ENCODE results near the gene CXCL1.

The CXCL1 gene

DNA sequence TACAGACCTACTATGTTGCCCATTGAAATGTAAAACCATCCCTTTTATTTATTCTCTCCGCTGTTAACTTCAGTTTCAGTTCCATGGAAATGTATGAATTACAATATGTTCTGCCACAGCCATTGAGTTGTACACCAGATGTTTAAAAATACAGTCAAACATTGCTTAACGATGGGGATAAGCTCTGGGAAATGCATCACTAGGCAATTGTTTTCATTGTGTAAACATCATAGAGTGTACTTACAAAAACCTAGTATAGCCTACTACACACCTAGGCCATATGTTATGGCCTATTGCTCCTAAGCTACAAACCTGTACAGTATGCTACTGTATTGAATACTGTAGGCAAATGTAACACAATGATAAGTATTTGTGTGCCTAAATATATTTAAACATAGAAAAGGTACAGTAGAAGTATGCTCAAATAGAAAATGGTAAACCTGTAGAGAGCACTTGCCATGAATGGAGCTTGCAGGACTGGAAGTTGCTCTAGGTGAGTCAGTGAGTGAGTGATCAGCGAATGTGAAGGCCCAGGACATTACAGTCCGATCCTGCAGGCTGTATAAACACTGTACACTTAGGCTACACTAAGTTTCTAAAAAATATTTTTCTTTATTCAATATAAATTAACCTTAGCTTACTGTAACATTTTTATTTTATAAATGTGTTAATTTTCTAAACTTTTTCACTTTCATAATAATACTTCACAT is 18.8 kb upstream of the CXCL1 start:
- no peak for DNase-seq (ENCODE audit: low read depth)
- TF ChIP-seq, protein P1, sequence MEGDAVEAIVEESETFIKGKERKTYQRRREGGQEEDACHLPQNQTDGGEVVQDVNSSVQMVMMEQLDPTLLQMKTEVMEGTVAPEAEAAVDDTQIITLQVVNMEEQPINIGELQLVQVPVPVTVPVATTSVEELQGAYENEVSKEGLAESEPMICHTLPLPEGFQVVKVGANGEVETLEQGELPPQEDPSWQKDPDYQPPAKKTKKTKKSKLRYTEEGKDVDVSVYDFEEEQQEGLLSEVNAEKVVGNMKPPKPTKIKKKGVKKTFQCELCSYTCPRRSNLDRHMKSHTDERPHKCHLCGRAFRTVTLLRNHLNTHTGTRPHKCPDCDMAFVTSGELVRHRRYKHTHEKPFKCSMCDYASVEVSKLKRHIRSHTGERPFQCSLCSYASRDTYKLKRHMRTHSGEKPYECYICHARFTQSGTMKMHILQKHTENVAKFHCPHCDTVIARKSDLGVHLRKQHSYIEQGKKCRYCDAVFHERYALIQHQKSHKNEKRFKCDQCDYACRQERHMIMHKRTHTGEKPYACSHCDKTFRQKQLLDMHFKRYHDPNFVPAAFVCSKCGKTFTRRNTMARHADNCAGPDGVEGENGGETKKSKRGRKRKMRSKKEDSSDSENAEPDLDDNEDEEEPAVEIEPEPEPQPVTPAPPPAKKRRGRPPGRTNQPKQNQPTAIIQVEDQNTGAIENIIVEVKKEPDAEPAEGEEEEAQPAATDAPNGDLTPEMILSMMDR (conservative IDR thresholded peaks at IDR 0.05; ENCODE audit: control insufficient read depth, insufficient read depth, low read depth, low read length), result no peak

DNA sequence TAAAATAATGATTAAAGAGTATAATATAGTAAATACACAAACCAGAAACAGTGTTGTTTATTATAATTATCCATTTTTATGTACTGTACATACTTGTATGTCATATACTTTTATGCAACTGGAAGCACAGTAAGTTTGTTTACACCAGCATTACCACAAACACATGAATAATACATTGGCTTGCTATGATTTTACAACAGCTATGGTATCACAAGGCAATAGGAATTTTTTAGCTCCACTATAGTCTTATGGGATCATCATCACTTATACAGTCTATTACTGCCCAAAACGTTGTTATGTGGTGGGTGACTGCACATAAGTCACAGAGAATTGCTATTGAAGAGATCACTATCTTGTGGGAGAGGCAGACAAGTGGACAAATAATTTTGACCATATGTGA is 17.9 kb upstream of the CXCL1 start:
- TF ChIP-seq, protein P1 (conservative IDR thresholded peaks at IDR 0.05; ENCODE audit: control insufficient read depth, insufficient read depth, low read depth, low read length), result no peak
- DNase-seq (ENCODE audit: low read depth), result no peak
- no peak overlapping the region for H3K4me3 ChIP-seq (ENCODE audit: control insufficient read depth, low read depth, low read length)

More for the DNA sequence above, 18.8 kb upstream of the CXCL1 start:
- H3K4me3 ChIP-seq (ENCODE audit: control insufficient read depth, low read depth, low read length), result no peak overlapping the region

DNA sequence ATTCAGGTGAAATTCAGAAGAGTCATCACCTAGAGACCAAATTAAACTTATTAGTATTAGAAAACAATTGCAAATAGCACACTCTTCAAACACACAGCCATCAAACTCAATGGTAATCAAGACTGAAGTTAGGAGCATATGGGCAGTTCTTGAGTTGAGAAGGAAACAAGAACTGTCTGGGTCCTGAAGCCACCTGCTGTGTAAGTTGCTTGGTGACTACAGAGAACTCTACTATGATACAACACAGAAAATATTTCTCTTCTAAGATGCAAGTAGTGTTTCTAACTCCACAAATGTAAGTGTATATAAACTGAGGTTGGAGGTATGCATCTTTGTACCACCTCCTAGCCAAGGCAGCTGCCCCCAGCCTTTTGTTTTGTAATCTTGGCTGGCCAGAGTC is 16.4 kb upstream of the CXCL1 start:
- no peak for DNase-seq (ENCODE audit: low read depth)
- TF ChIP-seq, protein P1 (conservative IDR thresholded peaks at IDR 0.05; ENCODE audit: control insufficient read depth, insufficient read depth, low read depth, low read length), result no peak
- H3K4me3 ChIP-seq (ENCODE audit: control insufficient read depth, low read depth, low read length), result no peak overlapping the region

DNA sequence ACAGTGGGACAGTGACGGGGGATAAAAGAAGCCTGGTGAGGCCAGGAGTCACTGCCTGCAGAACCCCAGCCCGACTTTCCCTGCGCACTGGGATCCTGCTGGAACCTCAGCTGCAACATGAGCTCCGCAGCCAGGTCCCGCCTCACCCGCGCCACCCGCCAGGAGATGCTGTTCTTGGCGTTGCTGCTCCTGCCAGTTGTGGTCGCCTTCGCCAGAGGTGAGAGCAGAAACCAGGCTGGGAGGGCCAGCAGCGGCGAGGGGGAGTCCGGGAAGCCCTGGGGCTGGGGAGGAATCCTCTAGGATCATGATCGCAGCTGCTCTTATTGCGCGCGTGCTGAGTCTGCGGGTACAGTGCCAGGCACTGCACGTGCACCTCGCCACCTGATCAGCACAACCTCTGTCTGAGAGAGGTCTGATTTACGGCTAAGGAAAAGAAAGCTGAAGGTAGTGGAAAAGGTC is 15.9 kb upstream of the CXCL1 start, which contains the start of gene PF4V1:
Gene PF4V1, plus strand, starts transcription at position 51 of the 459 bp plus-strand sequence. Its CDS starts 67 bp downstream, at position 118.
- DNase-seq (ENCODE audit: low read depth), result peak; percentile 43
- TF ChIP-seq, protein P1 (conservative IDR thresholded peaks at IDR 0.05; ENCODE audit: control insufficient read depth, insufficient read depth, low read depth, low read length), result peak; percentile 35
- H3K4me3 ChIP-seq (ENCODE audit: control insufficient read depth, low read depth, low read length), result peak within 1 kb of the TSS; percentile 18

DNA sequence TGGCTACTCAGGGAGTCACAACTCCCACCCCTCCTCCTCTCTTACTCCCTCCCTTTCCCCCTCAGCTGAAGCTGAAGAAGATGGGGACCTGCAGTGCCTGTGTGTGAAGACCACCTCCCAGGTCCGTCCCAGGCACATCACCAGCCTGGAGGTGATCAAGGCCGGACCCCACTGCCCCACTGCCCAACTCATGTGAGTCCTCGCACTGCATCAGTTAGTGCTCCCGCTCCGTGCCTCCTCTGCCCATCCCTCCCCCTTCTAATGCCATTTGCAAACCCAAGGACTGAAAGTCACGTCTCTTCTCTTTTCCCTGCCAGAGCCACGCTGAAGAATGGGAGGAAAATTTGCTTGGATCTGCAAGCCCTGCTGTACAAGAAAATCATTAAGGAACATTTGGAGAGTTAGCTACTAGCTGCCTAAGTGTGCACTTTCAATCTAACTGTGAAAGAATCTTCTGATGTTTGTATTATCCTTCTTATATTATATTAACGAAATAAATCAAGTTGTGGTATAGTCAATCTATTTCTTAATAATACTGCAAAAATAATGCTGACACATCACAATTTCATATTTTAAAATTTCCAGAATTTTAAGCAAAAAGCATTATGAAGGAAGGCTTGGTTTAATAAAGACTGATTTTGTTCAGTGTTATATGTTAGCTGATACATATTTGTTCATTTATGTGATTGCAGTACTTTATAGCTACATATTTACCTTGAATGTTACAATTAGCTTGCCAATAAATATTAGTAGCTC is 15.3 kb upstream of the CXCL1 start:
- no peak overlapping the region for H3K4me3 ChIP-seq (ENCODE audit: control insufficient read depth, low read depth, low read length)
- DNase-seq (ENCODE audit: low read depth), result no peak
- TF ChIP-seq, protein P1 (conservative IDR thresholded peaks at IDR 0.05; ENCODE audit: control insufficient read depth, insufficient read depth, low read depth, low read length), result no peak

DNA sequence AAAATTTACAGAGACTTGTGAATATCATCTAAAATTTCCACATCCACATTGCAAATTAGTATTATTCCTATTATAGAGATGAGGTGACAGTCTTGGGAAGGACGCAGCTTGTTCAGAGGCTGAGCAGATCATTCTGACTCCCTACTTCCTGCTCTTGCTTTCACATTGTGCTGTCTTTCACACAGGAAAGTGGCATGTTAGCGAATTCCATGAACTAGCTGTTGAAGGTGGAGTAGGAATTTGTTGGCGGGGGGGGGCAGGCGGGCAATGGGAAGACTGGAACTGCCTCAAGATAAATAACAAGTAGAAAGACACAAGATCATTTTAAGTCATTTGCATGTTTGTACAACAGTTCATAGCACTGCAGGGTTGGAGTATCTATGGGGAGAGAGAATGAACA is 13.8 kb upstream of the CXCL1 start:
- no peak for DNase-seq (ENCODE audit: low read depth)
- no peak overlapping the region for H3K4me3 ChIP-seq (ENCODE audit: control insufficient read depth, low read depth, low read length)
- TF ChIP-seq, protein P1 (conservative IDR thresholded peaks at IDR 0.05; ENCODE audit: control insufficient read depth, insufficient read depth, low read depth, low read length), result no peak
